Measurements from ENCODE around the gene HOMER3. TPM values are rescaled to one million over a fixed set of nuclear protein-coding genes. Genes with fewer than 3 reads are reported as not detected.

HOMER3 gene
- total RNA-seq, 1 donor from 2014 or later = 29.3 TPM

DNA sequence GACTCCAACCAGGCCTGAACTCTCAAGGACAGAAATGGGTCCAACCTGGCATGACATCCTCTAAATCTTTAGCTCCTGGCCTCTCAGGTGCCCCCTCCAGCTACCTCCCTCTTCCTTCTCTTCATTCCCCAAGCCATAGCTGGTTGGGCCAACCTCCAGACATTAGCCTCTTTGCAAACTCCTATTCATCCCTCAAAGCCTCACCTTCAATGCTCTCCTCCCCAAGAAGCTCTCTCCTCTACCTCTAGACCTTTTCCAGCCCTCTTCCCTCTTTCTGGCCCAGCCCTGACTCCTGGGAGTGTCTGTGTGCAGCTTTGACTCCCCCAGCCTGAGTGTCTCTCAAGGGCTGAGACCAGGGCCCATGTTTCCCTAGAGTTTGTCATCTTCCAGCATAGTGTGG lies 5.3 kb upstream of the HOMER3 start:
- DNase-seq = no peak
- no peak overlapping the region for H3K27ac ChIP-seq
- intact Hi-C loops (cut with DNase I) = no loop called here
- no peaks in the 10 kb centered on the region for H3K27me3 ChIP-seq
- H3K36me3 ChIP-seq = no peaks in the 10 kb centered on the region
- peaks cover 4% of the 10 kb centered on the region for H3K4me1 ChIP-seq
- TF ChIP-seq, protein P1, sequence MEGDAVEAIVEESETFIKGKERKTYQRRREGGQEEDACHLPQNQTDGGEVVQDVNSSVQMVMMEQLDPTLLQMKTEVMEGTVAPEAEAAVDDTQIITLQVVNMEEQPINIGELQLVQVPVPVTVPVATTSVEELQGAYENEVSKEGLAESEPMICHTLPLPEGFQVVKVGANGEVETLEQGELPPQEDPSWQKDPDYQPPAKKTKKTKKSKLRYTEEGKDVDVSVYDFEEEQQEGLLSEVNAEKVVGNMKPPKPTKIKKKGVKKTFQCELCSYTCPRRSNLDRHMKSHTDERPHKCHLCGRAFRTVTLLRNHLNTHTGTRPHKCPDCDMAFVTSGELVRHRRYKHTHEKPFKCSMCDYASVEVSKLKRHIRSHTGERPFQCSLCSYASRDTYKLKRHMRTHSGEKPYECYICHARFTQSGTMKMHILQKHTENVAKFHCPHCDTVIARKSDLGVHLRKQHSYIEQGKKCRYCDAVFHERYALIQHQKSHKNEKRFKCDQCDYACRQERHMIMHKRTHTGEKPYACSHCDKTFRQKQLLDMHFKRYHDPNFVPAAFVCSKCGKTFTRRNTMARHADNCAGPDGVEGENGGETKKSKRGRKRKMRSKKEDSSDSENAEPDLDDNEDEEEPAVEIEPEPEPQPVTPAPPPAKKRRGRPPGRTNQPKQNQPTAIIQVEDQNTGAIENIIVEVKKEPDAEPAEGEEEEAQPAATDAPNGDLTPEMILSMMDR (IDR thresholded peaks at IDR 0.05) = no peak
- no peaks in the 10 kb centered on the region for H3K9me3 ChIP-seq
- no peak for ATAC-seq
- no peak overlapping the region for H3K4me3 ChIP-seq

DNA sequence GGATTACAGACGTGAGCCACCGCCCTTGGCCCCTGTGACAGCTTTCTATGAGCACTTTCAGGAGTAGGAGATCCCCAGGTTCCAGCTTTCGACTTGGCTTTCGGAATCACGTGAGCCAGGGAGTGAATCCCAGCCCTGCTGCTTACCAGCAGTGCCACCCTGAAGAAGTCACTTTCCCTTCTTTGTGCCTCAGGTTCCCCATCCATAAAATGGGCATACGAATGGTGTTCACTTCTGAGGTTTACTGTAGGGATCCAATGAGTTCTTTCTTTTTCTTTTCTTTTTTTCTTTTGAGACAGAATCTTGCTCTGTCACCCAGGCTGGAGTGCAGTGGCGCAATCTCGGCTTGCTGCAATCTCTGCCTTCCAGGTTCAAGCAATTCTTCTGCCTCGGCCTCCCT lies 4.3 kb upstream of the HOMER3 start:
- Histone ChIP-seq H3K9me3 (no peaks in the 10 kb centered on the region), H3K4me1 (peaks cover 7% of the 10 kb centered on the region), H3K4me3 (no peak overlapping the region), H3K27ac (no peak overlapping the region), H3K27me3 (no peaks in the 10 kb centered on the region), H3K36me3 (no peaks in the 10 kb centered on the region)
- TF ChIP-seq, protein P1 (IDR thresholded peaks at IDR 0.05) = no peak
- intact Hi-C loops (cut with DNase I) = no loop called here
- DNase-seq (no peak), ATAC-seq (no peak)

GRCh38 chr19:18943465-18943864 lies 2.4 kb upstream of the HOMER3 start:
- TF ChIP-seq, protein P1 (IDR thresholded peaks at IDR 0.05) = no peak
- Histone ChIP-seq H3K9me3 (no peaks in the 10 kb centered on the region), H3K36me3 (no peaks in the 10 kb centered on the region), H3K27ac (no peak overlapping the region), H3K4me1 (peaks cover 8% of the 10 kb centered on the region), H3K27me3 (no peaks in the 10 kb centered on the region), H3K4me3 (no peak overlapping the region)
- intact Hi-C loops (cut with DNase I) = no loop called here
- no peak for DNase-seq
- ATAC-seq = no peak

- no peaks in the 10 kb centered on the region for H3K27me3 ChIP-seq
- H3K9me3 ChIP-seq = no peaks in the 10 kb centered on the region
- H3K4me1 ChIP-seq = peaks cover 8% of the 10 kb centered on the region
- no peaks in the 10 kb centered on the region for H3K36me3 ChIP-seq
- TF ChIP-seq, protein P1 (IDR thresholded peaks at IDR 0.05) = no peak
- DNase-seq (no peak), ATAC-seq (no peak)
- no peak overlapping the region for H3K27ac ChIP-seq
- intact Hi-C loops (cut with DNase I) = no loop called here
- H3K4me3 ChIP-seq = no peak overlapping the region
These were observed 1.7 kb upstream of the HOMER3 start for GRCh38 chr19:18942692-18943091.

GRCh38 chr19:18941628-18942354 lies 774 bp upstream of the HOMER3 start:
- peaks cover 8% of the 10 kb centered on the region for H3K4me1 ChIP-seq
- TF ChIP-seq, protein P1 (IDR thresholded peaks at IDR 0.05) = no peak
- no peak overlapping the region for H3K27ac ChIP-seq
- H3K9me3 ChIP-seq = no peaks in the 10 kb centered on the region
- H3K27me3 ChIP-seq = no peaks in the 10 kb centered on the region
- DNase-seq (no peak), ATAC-seq (no peak)
- H3K36me3 ChIP-seq = no peaks in the 10 kb centered on the region
- H3K4me3 ChIP-seq = no peak overlapping the region
- intact Hi-C loops (cut with DNase I) = no loop called here

All from upper lobe of right lung (tissue), 1 donor.